Kidney (tissue), 14 donors: Measurements from ENCODE around the gene PFDN4. TPM values are rescaled to one million over a fixed set of nuclear protein-coding genes. Genes with fewer than 3 reads are reported as not detected.
A peak's percentile ranks its signal among the peaks of the same experiment; 100 is the strongest.

ENCODE experiments used
- DNase-seq, 5 donors: peaks; one replicate each; pipeline ENCODE4 v3.0.0-alpha.2; 2013 to 2020
- FAIRE-seq: peaks from 2 replicates; lab custom pipeline; 2012; peaks lifted over from hg19 to GRCh38; lab: Jason Lieb, UNC
- H3K27ac ChIP-seq, 2 donors: one replicate each; pipeline ENCODE4 v1.7.0; 2013; ENCODE audit warnings: low read depth in 2 of 2, low read length in 2 of 2, inconsistent platforms in 1 of 2
- H3K27me3 ChIP-seq: one replicate; pipeline ENCODE4 v1.7.1; 2013; ENCODE audit warnings: low read length, inconsistent platforms; ENCODE audit not compliant: control insufficient read depth, insufficient read depth
- H3K36me3 ChIP-seq, 3 donors: one replicate each; pipeline versions ENCODE4 v1.7.0 to v1.7.1; 2013; ENCODE audit warnings: low read length in 3 of 3, control low read depth in 1 of 3, inconsistent platforms in 1 of 3; ENCODE audit not compliant: insufficient read depth in 3 of 3, control insufficient read depth in 2 of 3
- H3K4me1 ChIP-seq, 3 donors: one replicate each; pipeline versions ENCODE4 v1.7.0 to v1.7.1; 2013; ENCODE audit warnings: low read length in 3 of 3, inconsistent platforms in 1 of 3, low read depth in 1 of 3; ENCODE audit not compliant: control insufficient read depth in 2 of 3, insufficient read depth in 2 of 3
- H3K4me3 ChIP-seq, 3 donors: one replicate each; pipeline versions ENCODE4 v1.7.0 to v1.8.1; 2013; ENCODE audit warnings: low read length in 3 of 3, control low read depth in 1 of 3, inconsistent platforms in 1 of 3
- H3K9ac ChIP-seq, 3 donors: one replicate each; pipeline versions ENCODE4 v1.7.0 to v1.7.1; 2013; ENCODE audit warnings: low read length in 3 of 3, control low read depth in 1 of 3, inconsistent platforms in 1 of 3
- H3K9me3 ChIP-seq, 3 donors: one replicate each; pipeline versions ENCODE4 v1.7.0 to v1.7.1; 2013; ENCODE audit warnings: low read length in 3 of 3, control low read depth in 1 of 3, inconsistent platforms in 1 of 3; ENCODE audit not compliant: control insufficient read depth in 2 of 3, insufficient read depth in 1 of 3
- CTCF ChIP-seq: IDR thresholded peaks from 3 replicates; pipeline ENCODE4 v1.5.1; 2012; ENCODE audit warnings: mild to moderate bottlenecking, moderate library complexity, borderline replicate concordance; ENCODE audit not compliant: insufficient read depth; ENCODE audit errors: extremely low read depth
- intact Hi-C: fragments of 100-400 bp; cut with DNase I; formaldehyde crosslinking; loops from one replicate; pipeline ENCODE4 v1.11.1; 2022
- polyA plus RNA-seq: library from polyadenylated mRNA; stranded (reverse); fragments of 350-450 nt; fragmentation: Illumina TruSeq; extraction: RNeasy Lipid Tissue Mini Kit (QIAGEN cat#74804); gene quantifications from one replicate; pipeline ENCODE4 v1.2.3, GENCODE V29; 2014; ENCODE audit warnings: low read depth, low replicate concordance; ENCODE audit not compliant: insufficient read depth
- total RNA-seq: library from RNA; stranded (reverse); fragmentation: NEBNext Ultra II Directional; extraction: Animal tissue kit (Norgen Biotek cat#: 25700); gene quantifications from one replicate; pipeline ENCODE4 v1.2.1, GENCODE V29; 2021
- donor health status: control.
- donor health status: control.
- donor health status: control.
- donor health status: control.
- donor health status: control.
- donor health status: DM: yes; HTN: yes; CAD: no.
- donor health status: Normal renal cell carcinoma (clear cell type).

Gene PFDN4
- total and polyA plus RNA-seq, 2 donors from 2014 or later, result 19.7 to 49.5 TPM

- no peaks in the 10 kb centered on the region for H3K9me3 ChIP-seq
- no peak for FAIRE-seq
- intact Hi-C loops, result loop anchor here (5.0 kb wide), 1 partner anchor 107 kb away; no protein-coding TSS in a partner anchor
- H3K4me1 ChIP-seq, result peaks cover 0 to 3% (median 2%) of the 10 kb centered on the region in 3 donors
- no peak overlapping the region for H3K4me3 ChIP-seq
- no peak overlapping the region for H3K27ac ChIP-seq
- no peak for DNase-seq
- no peak for TF ChIP-seq CTCF
- no peak overlapping the region for H3K9ac ChIP-seq
- H3K27me3 ChIP-seq, result no peaks in the 10 kb centered on the region
- H3K36me3 ChIP-seq, result no peaks in the 10 kb centered on the region
Observed at GRCh38 chr20:54204063-54204462, 3.8 kb upstream of the PFDN4 start.

GRCh38 chr20:54204481-54204880, 3.4 kb upstream of the PFDN4 start:
- no peaks in the 10 kb centered on the region for H3K27me3 ChIP-seq
- no peak overlapping the region for H3K4me3 ChIP-seq
- H3K9ac ChIP-seq, result no peak overlapping the region
- peaks cover 2 to 6% (median 3%) of the 10 kb centered on the region in 3 donors for H3K4me1 ChIP-seq
- no peaks in the 10 kb centered on the region for H3K36me3 ChIP-seq
- DNase-seq, result no peak
- no peak for TF ChIP-seq CTCF
- intact Hi-C loops, result loop anchor here (5.0 kb wide), 1 partner anchor 107 kb away; no protein-coding TSS in a partner anchor
- no peak overlapping the region for H3K27ac ChIP-seq
- no peaks in the 10 kb centered on the region for H3K9me3 ChIP-seq
- no peak for FAIRE-seq

- H3K9ac ChIP-seq, result no peak overlapping the region
- no peaks in the 10 kb centered on the region for H3K9me3 ChIP-seq
- no peak for TF ChIP-seq CTCF
- no peak for FAIRE-seq
- H3K4me3 ChIP-seq, result no peak overlapping the region
- H3K27me3 ChIP-seq, result no peaks in the 10 kb centered on the region
- no peak overlapping the region for H3K27ac ChIP-seq
- intact Hi-C loops, result no loop called here
- no peak for DNase-seq
- no peaks in the 10 kb centered on the region for H3K36me3 ChIP-seq
- peaks cover 2 to 9% (median 3%) of the 10 kb centered on the region in 3 donors for H3K4me1 ChIP-seq
Observed at GRCh38 chr20:54205450-54205849, 2.4 kb upstream of the PFDN4 start.

- no peaks in the 10 kb centered on the region for H3K9me3 ChIP-seq
- intact Hi-C loops, result no loop called here
- no peak for TF ChIP-seq CTCF
- peaks cover 2 to 9% (median 3%) of the 10 kb centered on the region in 3 donors for H3K4me1 ChIP-seq
- DNase-seq (no peak), FAIRE-seq (no peak)
- H3K9ac ChIP-seq, result peak overlapping the region in 2 of 3 donors; percentile 76 to 91
- H3K27ac ChIP-seq, result peak overlapping the region; percentile 97 to 99
- H3K36me3 ChIP-seq, result no peaks in the 10 kb centered on the region
- peak overlapping the region; percentile 43 to 93 (median 90) for H3K4me3 ChIP-seq
- no peaks in the 10 kb centered on the region for H3K27me3 ChIP-seq
Observed at GRCh38 chr20:54207053-54207742, 689 bp upstream of the PFDN4 start.
